HG02678 (cell line): Measurements from ENCODE around the gene LTO1.

ENCODE experiments used
- ATAC-seq: cut with Tn5 transposase; IDR thresholded peaks from one replicate; pipeline ENCODE4 v1.9.1; 2021; ENCODE audit warnings: mild to moderate bottlenecking, moderate library complexity; ENCODE audit not compliant: unreplicated experiment

Gene LTO1

DNA sequence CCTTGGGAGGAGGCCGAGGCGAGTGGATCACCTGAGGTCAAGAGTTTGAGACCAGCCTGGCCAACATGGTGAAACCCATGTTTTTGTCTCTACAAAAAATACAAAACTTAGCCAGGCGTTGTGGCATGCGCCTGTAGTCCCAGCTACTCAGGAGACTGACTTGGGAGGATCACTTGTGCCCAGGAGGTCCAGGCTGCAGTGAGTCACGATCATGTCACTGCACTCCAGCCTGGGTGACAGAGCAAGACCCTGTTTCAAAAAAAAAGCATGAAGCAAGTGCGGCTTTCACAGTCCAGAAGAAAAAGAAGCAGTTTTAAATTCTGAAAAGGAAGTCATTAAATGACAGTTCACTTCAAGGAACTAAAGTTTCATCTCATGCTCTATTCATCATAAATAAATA lies 7.1 kb upstream of the LTO1 start:
- ATAC-seq, result no peak

DNA sequence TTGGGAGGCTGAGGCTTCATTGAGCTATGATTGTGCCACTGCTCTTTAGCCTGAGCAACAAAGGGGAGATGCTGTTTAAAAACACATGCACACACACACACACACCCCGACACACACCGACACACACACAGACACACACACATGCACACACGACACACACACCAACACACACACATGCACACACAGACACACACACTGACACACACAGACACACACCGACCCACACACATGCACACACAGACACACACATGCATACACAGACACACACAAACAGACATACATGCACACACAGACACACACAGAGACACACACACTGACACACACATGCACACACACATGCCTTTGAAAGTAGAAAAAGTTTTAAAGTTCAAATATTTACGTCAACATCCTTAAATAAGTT lies 5.5 kb upstream of the LTO1 start:
- no peak for ATAC-seq

- no peak for ATAC-seq
Measured at GRCh38 chr11:69677749-69678148, 2.6 kb upstream of the LTO1 start.

GRCh38 chr11:69674267-69674885 lies 777 bp downstream of the LTO1 start:
- no peak for ATAC-seq

DNA sequence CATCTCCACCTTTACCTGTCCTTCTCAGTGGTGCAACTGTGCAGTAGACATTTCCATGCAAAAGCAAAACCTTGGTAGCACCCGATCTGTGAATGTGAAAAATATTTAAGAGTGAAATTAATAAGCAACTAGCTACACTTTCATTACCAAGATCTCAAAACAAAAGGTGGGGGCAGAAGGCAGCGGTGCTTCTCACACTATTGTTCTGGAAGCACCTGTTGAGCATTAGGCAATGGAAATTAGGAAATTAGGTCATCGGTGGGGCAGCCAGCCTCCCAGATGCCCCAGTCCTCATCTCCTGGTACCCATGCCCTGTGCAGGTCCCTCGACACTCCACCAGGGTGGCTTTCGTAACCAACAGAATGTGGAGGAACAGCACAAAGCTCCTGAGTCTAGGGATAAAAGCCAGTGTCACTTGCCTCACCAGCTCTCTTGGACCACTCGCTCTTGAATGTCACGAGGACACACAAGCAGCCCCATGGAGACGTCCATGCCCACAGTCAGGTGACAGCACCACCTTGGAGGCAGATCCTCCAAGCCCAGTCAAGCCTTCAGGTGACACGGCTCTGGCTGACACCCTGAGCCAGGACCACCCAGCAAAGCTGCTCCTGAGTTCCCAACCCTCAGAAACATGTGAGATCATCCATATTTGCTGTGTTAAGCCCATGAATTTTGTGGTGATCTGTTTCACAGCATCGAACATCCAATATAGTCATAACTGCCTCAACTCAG lies 3.3 kb downstream of the LTO1 start:
- ATAC-seq, result no peak

- no peak for ATAC-seq
Measured at GRCh38 chr11:69670158-69670845, 4.9 kb downstream of the LTO1 start.

DNA sequence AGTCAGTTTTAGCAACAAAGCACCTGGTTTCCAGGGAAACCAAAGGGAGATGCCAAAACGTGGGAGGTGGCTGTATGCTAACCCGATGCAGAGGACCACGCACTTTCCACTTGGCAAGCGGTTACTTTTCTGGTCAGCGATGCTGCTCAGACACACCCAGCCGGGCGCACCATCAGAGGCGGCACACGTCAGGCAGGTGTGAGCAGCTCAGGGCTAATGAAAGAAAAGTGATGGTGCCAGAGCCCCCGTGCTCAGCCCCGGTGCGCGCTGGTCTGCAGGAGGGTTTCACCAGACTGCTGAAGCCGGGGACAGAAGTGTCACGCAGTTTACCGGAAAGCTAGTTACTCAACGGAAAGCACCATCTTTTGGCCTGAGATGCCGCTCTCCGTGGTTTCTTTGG lies 5.7 kb downstream of the LTO1 start:
- no peak for ATAC-seq

DNA sequence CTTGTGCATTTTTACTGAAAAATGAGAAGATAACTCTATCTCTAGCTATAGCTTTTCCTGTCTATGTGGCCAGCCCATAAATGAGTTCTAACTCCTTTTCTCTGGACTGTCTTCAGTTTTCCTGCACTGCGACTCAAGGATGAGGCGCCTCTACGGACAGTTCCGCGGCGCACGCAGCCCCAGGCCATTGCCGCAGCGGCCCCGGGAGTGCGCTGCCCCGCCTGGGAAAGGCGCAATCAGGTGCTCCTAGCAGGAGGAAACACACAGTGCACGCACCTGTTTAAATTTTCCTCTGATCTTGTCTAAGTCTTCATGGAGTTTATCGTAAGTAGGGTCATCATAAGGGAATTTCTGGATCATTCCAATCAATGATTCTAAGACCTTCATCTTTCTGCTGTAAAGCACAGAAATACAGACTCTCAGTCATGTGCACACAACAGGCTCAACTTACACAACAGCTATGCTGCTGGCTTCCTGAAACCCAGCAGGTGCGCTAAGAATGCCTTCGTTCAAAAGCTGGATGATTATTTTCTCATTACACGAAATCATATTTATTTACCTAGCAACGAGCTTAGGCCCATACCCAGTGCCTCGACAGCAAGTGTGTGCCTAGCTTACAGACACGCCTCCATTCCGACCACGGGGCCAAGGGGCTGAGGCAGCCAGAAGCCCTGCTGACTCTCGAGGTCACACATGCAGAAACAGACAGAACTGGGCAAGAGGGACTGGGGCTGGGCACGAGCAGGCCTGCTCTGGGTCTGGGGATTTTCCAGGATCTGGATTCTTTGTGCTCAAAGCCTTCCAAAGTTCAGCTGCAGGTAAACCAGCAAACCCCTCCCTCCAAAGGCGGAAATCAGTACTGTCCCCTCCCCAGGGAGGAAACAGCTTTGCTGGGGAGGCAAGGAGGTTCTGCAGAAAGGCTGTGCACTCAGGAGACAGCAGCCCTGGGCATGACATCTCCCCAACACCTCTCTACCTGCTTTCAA lies 7.2 kb downstream of the LTO1 start:
- ATAC-seq, result no peak

DNA sequence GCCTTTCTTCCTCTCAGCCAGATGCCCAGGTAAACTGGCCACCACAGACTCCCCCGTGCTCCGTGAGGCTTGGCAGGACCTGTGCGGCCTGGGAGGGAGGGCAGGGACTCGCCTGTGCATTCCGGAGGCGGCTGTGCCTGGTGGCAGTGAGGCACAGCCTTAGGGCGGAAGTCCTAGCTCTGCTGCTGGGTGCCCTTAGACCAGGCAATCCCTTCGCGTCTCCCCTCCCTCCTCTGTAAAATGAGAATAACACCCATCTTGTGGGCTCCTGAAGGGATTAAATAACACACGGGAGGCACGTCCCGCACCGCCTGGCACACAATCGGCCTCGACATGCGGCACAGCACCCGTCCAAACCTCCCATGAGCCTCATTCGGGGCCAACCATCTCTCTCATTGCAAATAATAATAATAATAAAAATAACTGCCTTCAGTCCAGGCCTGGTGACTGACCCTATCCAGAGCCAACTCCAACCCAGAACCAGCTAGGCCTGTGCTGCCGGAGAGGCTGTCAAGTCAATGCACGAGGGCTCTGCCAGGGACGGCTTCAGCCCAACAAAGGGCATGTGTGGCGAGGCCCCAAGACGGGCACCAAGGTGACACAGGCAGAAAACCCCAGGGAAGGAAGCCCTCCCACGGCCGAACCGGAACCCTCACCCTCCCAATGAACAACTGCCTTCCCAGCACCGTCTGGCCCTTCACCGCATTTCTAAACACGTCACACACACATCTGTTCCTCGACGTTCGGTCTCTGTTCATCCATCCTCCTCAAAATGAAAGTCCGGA lies 8.2 kb downstream of the LTO1 start:
- ATAC-seq, result no peak

- no peak for ATAC-seq
Measured at GRCh38 chr11:69666261-69666660, 8.9 kb downstream of the LTO1 start.

GRCh38 chr11:69665669-69666068 lies 9.5 kb downstream of the LTO1 start:
- ATAC-seq, result no peak

- no peak for ATAC-seq
Measured at GRCh38 chr11:69664901-69665300, 10.3 kb downstream of the LTO1 start.

DNA sequence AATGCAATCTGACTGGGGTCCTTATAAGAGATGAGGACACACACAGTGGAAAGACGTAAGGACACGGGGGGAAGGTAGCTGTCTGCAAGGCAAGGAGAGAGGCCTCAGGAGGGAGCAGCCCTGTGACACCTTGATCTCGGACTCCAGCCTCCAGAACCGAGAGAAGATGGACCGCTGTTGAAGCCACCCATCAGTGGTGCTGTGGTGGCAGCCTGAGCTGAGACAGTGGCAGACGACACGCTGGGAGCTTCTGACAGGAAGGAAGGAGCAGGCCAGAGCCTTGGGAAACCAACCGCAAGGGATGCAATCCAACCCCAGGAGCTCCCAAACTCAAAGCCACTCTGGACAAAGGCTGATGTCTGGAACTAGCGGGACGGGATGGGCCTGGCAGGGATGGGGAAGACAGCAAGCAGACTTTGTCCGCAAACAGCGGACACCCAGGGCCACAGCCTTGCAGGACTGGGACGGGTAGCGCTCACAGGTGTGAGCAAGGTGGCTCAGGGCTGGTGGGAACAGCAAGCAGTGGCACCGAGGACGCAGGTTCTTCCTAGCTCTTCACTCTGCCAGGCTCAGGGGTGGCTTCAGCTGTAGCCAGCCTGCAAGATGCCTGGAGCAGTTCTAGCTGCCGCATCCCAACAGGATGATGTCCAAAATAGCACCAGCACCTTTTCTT lies 10.9 kb downstream of the LTO1 start:
- ATAC-seq, result no peak

DNA sequence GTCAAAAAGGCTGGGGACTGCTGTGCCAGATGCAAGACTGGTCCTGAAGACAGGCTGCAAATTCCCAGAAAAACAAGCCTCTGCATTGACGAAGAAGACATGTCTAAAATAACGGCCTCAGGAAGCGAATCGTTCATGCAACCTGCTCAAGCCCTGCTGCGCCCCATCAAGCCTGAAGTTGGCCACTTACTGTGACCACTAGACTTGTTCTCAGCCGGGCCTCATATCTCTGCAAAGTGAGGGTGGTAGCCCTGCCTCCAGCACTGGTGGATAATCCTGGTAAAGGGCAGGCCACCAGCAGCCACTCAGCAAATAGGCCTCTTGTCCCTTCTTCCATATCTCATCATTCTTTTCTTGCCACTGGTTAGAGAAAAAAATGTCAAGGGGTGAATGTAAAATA lies 11.8 kb downstream of the LTO1 start:
- ATAC-seq, result no peak

DNA sequence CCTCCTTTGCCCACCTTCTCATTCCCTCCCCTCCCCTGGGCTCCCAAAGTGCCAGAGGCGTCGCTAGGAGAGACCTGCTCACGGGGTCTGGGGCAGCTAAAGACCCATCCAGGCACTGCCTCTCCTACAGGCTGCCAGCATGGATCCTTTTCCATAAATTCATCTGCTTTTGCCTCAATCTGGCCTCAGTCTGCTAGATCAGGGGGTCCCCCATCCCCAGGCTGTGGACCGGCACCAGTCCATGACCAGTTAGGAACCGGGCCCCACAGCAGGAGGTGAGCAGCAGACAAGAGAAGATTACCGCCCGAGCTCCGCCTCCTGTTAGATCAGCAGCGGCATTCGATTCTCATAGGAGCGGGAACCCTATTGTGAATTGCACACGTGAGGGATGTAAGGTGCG lies 12.3 kb downstream of the LTO1 start:
- ATAC-seq, result no peak

DNA sequence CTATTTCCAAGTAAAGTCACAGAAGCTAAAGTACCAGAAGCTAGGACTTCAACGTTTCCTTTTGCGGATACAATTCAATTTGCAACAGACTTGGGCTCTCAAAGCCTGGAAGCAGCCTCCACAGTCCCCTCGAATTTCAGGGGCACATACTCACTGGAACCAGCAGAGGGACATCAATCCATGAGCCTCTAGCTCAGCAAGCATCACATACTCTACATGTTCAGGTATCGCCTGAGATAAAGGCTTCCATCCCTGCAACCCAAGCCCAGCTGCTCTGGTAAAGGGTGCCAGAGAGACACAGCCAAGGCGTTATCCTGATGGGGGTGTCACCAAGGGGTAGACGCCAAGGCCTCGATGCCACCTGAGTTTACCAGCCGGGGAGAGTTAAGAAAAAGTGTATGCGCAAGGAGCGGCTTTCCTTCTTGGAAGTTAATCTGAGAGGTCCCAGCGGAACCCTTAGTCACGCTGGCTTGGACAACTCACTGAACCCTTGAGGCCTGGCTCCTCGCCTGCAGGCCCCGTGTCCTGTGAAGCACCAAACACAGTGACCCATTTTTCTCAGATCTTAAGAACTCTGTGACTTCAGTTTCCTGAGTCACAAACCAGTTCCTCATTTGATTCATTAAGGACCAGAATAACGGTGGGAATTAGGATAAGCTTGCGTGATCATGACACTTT lies 13.0 kb downstream of the LTO1 start:
- no peak for ATAC-seq

DNA sequence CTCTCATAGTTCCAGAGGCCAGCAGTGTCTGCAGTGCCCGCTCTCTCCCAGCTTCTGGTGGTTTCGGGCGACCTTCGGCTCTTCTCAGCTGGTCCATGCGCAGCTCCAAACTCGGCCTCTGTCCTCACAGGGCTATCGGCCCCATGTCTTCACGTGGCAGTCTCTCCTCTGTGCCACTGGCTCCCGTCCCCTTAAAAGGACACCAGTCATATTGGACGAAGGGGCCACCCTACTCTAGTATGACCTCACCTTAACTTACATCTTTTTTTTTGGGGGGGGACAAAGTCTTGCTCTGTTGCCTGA lies 13.8 kb downstream of the LTO1 start:
- ATAC-seq, result no peak

- no peak for ATAC-seq
Measured at GRCh38 chr11:69660001-69660500, 15.1 kb downstream of the LTO1 start.

GRCh38 chr11:69659591-69659990 lies 15.6 kb downstream of the LTO1 start:
- ATAC-seq, result no peak
